SJSA1 (cell line): Measurements from ENCODE around the gene LIN7A. TPM values are rescaled to one million over a fixed set of nuclear protein-coding genes. Genes with fewer than 3 reads are reported as not detected.

Source experiments
- DNase-seq, 2 experiments: peaks; one replicate each; pipeline ENCODE4 v3.0.0-alpha.2; 2015 to 2020; ENCODE audit warnings: low spot score in 2 of 2, low read depth in 1 of 2
- H3K27ac ChIP-seq: fragments of 250-450 bp; sonication (Bioruptor Pico); 2 replicates; pipeline ENCODE4 v1.5.1; 2020; ENCODE audit warnings: mild to moderate bottlenecking, moderate library complexity
- H3K27me3 ChIP-seq: fragments of 250-450 bp; sonication (Bioruptor Pico); replicated peaks from 2 replicates; pipeline ENCODE4 v1.5.1; 2020; ENCODE audit warnings: mild to moderate bottlenecking, moderate library complexity
- H3K36me3 ChIP-seq: fragments of 250-450 bp; sonication (Bioruptor Pico); 2 replicates; pipeline ENCODE4 v1.5.1; 2020; ENCODE audit warnings: mild to moderate bottlenecking
- H3K4me1 ChIP-seq: fragments of 250-450 bp; sonication (Bioruptor Pico); replicated peaks from 2 replicates; pipeline ENCODE4 v1.6.1; 2021; ENCODE audit warnings: mild to moderate bottlenecking
- H3K4me3 ChIP-seq: fragments of 250-450 bp; sonication (Bioruptor Pico); 2 replicates; pipeline ENCODE4 v1.5.1; 2020; ENCODE audit warnings: mild to moderate bottlenecking
- H3K9me3 ChIP-seq: fragments of 250-450 bp; sonication (Bioruptor Pico); replicated peaks from 2 replicates; pipeline ENCODE4 v1.5.1; 2020; ENCODE audit warnings: mild to moderate bottlenecking
- total RNA-seq: library from RNA; depleted of rRNA; stranded (reverse); fragments of >200 nt; shearing (Covaris generic); gene quantifications from 2 replicates; pipeline ENCODE4 v1.2.3, GENCODE V29; 2014; rRNA removed

Gene LIN7A
- total RNA-seq, 1 experiment from 2014 or later: 2.4 TPM

DNA sequence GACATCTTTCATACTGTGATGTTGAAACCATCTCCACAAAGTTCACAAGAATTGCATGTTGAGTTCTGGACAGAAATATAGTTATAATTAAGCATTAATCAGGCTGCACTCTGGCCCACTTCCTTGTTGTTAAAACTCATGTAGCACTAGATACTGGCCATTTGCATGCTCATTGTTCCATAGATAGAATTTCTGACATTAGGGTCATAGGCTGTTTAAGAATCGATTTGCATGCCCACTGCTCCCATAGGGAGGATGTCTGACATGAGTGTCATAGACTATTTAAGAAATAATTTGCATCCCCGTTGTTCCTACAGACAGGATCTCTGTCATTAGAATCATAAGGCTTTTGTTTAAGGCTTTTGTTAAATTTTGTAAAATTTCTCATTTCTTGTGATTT lies 170.8 kb downstream of the LIN7A start:
- Histone ChIP-seq H3K4me3 (no peak overlapping the region), H3K9me3 (no peaks in the 10 kb centered on the region), H3K27me3 (no peaks in the 10 kb centered on the region), H3K4me1 (no peaks in the 10 kb centered on the region), H3K36me3 (no peaks in the 10 kb centered on the region), H3K27ac (no peak overlapping the region)
- DNase-seq: no peak

DNA sequence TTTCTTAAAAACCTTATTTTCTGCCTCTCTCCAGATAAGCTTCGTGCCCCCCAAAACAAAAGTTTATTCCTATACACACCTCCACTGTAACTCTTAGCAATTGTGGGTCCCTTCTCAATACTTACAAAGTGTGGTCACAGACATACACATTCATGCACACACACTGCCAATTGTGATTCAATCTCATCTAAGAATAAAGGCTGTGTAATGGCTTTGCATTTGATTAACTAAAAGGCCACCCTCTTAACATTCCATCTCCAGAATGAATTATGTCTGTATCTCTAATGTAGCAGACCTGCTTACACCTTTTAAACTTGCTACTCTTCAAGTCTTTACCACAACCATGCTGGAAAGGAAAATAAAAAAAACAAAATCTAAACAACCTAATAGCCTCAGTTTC lies 171.5 kb downstream of the LIN7A start:
- Histone ChIP-seq H3K27ac (no peak overlapping the region), H3K4me3 (no peak overlapping the region), H3K4me1 (no peaks in the 10 kb centered on the region), H3K27me3 (no peaks in the 10 kb centered on the region), H3K9me3 (no peaks in the 10 kb centered on the region), H3K36me3 (no peaks in the 10 kb centered on the region)
- DNase-seq: no peak

DNA sequence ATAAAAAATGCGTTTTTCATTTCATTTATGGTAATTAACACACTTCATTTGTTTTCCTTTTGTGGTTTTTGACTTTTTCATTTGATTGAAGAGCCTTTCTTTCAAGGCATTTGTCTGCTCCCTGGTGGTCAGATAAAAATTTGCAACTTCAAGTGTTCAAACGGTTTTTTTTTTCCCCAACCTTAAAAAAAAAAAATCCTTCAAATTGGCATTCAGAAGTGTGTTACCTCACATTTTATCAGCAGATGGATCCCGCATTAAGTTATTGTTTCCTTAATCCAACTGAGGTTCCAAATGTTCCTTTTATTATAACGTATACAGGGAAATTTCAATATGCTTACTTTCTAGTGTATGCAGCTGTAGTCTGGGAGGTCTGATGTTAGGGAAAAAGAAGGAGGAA lies 173.9 kb downstream of the LIN7A start:
- no peaks in the 10 kb centered on the region for H3K4me1 ChIP-seq
- H3K27ac ChIP-seq: no peak overlapping the region
- no peak overlapping the region for H3K4me3 ChIP-seq
- H3K27me3 ChIP-seq: no peaks in the 10 kb centered on the region
- H3K36me3 ChIP-seq: no peaks in the 10 kb centered on the region
- DNase-seq: peak in 1 of 2 experiments; percentile 36
- H3K9me3 ChIP-seq: no peaks in the 10 kb centered on the region

- no peak overlapping the region for H3K27ac ChIP-seq
- H3K4me1 ChIP-seq: no peaks in the 10 kb centered on the region
- no peak overlapping the region for H3K4me3 ChIP-seq
- no peaks in the 10 kb centered on the region for H3K27me3 ChIP-seq
- H3K9me3 ChIP-seq: no peaks in the 10 kb centered on the region
- no peaks in the 10 kb centered on the region for H3K36me3 ChIP-seq
- DNase-seq: no peak
Observed at GRCh38 chr12:80761838-80762237, 175.9 kb downstream of the LIN7A start.

DNA sequence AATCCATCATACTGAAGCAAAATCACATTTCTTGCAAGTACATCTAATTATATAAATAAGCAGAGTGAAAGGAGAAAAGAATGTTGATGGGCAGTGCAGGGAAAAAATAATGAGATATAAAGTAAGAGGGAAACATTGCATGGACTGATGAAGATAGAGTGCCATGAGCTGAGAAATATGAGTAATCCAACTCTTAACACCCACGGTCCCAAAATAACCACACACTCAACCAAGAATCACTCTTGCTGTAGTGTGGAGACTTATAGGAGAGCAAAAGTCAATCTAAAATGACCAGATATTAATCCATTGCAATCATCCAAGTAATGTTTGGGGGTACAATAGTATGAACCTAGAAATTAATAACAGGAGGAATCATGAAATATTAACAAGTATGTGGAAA lies 180.9 kb downstream of the LIN7A start:
- Histone ChIP-seq H3K4me3 (no peak overlapping the region), H3K36me3 (no peaks in the 10 kb centered on the region), H3K27me3 (no peaks in the 10 kb centered on the region), H3K9me3 (no peaks in the 10 kb centered on the region), H3K4me1 (no peaks in the 10 kb centered on the region), H3K27ac (no peak overlapping the region)
- no peak for DNase-seq

- Histone ChIP-seq H3K27me3 (no peaks in the 10 kb centered on the region), H3K36me3 (no peaks in the 10 kb centered on the region), H3K9me3 (no peaks in the 10 kb centered on the region), H3K27ac (no peak overlapping the region), H3K4me1 (no peaks in the 10 kb centered on the region), H3K4me3 (no peak overlapping the region)
- DNase-seq: no peak
Observed at GRCh38 chr12:80754274-80754673, 183.5 kb downstream of the LIN7A start.

GRCh38 chr12:80752464-80752863 lies 185.3 kb downstream of the LIN7A start:
- Histone ChIP-seq H3K4me1 (no peaks in the 10 kb centered on the region), H3K36me3 (no peaks in the 10 kb centered on the region), H3K4me3 (no peak overlapping the region), H3K27ac (no peak overlapping the region), H3K27me3 (no peaks in the 10 kb centered on the region), H3K9me3 (no peaks in the 10 kb centered on the region)
- DNase-seq: no peak

DNA sequence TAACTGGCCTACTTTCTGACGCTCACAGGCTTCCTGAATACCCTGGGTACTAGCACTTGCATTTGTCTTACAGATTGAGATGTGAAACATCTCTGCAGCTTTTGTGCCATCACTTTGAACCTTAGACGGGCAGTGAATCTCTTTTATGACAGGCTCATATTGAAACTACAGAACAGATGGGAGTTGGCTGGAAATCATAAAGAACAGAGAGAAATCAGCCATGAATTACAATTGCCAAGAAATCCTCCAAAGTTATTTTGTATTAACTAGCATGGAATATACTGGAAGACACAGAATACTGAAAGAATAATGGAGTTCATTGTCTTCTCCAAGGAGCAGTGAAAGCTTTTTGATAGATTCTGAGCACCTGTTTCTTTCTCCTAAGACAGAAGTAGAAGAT lies 188.3 kb downstream of the LIN7A start:
- Histone ChIP-seq H3K9me3 (no peaks in the 10 kb centered on the region), H3K27ac (no peak overlapping the region), H3K36me3 (no peaks in the 10 kb centered on the region), H3K4me1 (no peaks in the 10 kb centered on the region), H3K27me3 (no peaks in the 10 kb centered on the region), H3K4me3 (no peak overlapping the region)
- no peak for DNase-seq

DNA sequence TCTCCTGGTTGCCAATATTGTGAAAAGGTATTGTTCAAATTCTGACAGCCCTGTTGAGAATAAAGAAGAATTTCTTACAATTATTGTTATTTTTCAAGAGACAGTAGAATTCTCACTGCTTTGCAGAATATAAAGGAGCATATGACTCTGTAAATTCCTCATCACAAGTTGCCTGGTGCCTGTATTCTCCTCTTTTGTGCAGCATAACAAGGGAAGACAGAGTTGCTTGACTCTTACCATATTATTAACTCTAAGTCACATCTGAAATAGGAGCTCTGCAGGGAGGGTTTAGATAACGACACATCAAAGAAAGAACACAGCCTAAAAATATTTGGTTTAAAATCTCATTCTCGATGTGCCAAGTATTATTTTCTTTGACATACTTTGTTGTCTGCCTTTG lies 189.9 kb downstream of the LIN7A start:
- Histone ChIP-seq H3K36me3 (no peaks in the 10 kb centered on the region), H3K4me1 (no peaks in the 10 kb centered on the region), H3K4me3 (no peak overlapping the region)

DNA sequence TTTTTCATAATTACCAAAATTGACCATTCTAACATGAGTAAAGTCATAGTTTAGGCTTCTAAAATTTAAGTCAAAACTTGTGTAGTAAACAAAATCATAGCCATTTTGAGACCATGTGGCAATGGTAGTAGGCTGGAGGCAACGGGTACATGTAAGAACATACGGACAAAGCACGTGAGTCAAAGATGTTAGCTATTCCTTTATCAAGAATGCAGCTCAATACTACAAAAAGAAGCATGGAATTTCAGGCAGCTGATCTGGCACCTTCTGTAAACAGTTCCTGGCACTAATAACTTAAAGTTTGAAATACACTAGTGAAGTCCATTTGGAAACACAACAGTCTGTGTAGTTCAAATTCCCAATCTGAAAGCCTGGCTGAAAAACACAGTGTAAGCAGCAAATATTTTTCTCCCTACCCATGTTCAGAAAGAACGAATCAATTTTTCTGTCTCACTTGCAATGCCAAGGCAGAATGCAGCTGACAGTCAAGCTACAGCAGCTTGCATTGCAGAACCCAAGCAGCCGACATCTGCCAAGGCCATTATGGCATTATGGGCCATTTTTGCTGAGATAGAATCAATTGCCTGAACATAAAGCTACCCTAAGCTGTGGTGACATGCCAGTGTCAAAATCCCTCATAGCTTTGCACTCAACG lies 191.8 kb downstream of the LIN7A start:
- Histone ChIP-seq H3K36me3 (no peaks in the 10 kb centered on the region), H3K27me3 (no peaks in the 10 kb centered on the region), H3K4me3 (no peak overlapping the region), H3K9me3 (no peaks in the 10 kb centered on the region), H3K4me1 (no peaks in the 10 kb centered on the region), H3K27ac (no peak overlapping the region)
- DNase-seq: no peak

More for the DNA sequence above, 189.9 kb downstream of the LIN7A start:
- Histone ChIP-seq H3K9me3 (no peaks in the 10 kb centered on the region), H3K27ac (no peak overlapping the region), H3K27me3 (no peaks in the 10 kb centered on the region)
- DNase-seq: no peak

Other genes starting within 250 kb of the LIN7A start
- not detected in 2 replicates for gene MYF6, start 230.3 kb downstream of the LIN7A start, total RNA-seq
- not detected in 2 replicates for gene MYF5, start 221.0 kb downstream of the LIN7A start, total RNA-seq
- 0.28 and 1.3 TPM in 2 replicates for gene ACSS3, start 140.1 kb upstream of the LIN7A start, total RNA-seq